IgD-negative memory B cell (primary cell): ENCODE measurements around the gene ZNF771. TPM values are rescaled to one million over a fixed set of nuclear protein-coding genes. Genes with fewer than 3 reads are reported as not detected.

ENCODE experiments used
- H3K27ac Mint-ChIP-seq, 3 donors: one replicate each; pipeline ENCODE4 v1.8.0; 2020 to 2022; ENCODE audit warnings: mild to moderate bottlenecking in 3 of 3, mixed read lengths in 3 of 3, moderate library complexity in 1 of 3
- H3K27me3 Mint-ChIP-seq: one replicate; pipeline ENCODE4 v1.8.0; 2021; ENCODE audit warnings: mixed read lengths
- H3K36me3 Mint-ChIP-seq: one replicate; pipeline ENCODE4 v1.8.0; 2020; ENCODE audit warnings: mild to moderate bottlenecking, mixed read lengths
- H3K4me1 Mint-ChIP-seq, 3 donors: one replicate each; pipeline ENCODE4 v1.8.0; 2020 to 2022; ENCODE audit warnings: mixed read lengths in 3 of 3, mild to moderate bottlenecking in 1 of 3
- H3K4me3 Mint-ChIP-seq, 4 donors: one replicate each; pipeline ENCODE4 v1.8.0; 2020 to 2022; ENCODE audit warnings: mild to moderate bottlenecking in 4 of 4, mixed read lengths in 4 of 4, moderate library complexity in 3 of 4
- H3K9me3 Mint-ChIP-seq, 3 donors: one replicate each; pipeline ENCODE4 v1.8.0; 2020 to 2021; ENCODE audit warnings: mixed read lengths in 3 of 3, mild to moderate bottlenecking in 1 of 3
- polyA plus RNA-seq: library from polyadenylated mRNA; unstranded; fragments of 300-500 nt; fragmentation: Illumina TruSeq; gene quantifications from one replicate; pipeline ENCODE4 v1.2.3, GENCODE V29; 2021

The ZNF771 gene
- polyA plus RNA-seq, 1 donor from 2014 or later = 4.8 TPM

DNA sequence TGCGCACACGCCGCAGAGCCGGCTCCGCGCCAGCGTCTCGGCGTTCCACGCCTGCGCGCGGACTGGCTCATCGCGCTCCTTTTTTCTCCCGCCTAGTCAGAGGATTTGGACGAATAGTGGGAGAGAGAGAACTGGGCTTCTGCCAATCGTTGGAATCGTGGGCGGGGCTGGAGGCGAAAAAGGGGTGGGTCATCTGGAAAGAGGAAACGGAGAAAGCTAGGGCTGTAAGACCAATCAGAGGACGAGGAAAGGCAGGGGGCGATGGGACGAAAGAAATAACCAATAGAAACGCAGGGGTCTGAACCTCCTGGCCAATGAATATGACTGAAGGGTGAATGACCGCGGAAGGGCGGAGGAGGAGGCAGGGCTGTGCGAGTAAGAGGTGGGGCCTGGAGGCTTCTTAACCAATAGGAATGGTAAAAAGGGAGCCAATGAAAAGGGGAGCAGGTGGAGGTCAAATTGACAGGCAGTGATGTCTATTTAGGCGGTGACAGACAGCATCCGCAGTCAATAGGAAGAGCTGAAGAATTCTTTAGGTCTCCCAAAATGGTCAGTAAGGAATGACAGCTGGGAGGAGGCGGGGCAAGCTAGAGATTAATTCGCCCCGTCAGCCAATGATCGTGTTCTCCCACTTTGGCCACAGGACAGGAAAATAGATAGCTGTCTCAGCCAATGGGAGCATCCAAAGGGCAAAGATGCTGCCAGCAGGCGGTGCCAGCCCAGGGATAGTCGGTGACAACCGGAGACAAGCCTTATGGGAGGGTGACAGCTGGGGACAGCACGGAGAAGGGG lies 36.8 kb upstream of the ZNF771 start, which contains the start of gene TBC1D10B:
TSS of gene TBC1D10B (minus strand) at position 39 of the 792 bp plus-strand sequence. CDS start 311 bp downstream, outside the sequence.
- H3K9me3 Mint-ChIP-seq = no peaks in the 10 kb centered on the region
- no peaks in the 10 kb centered on the region for H3K27me3 Mint-ChIP-seq
- peak within 1 kb of the TSS; percentile 57 to 96 (median 78) for H3K27ac Mint-ChIP-seq
- H3K36me3 Mint-ChIP-seq = peaks cover 1% of the 10 kb centered on the region
- H3K4me3 Mint-ChIP-seq = peak within 1 kb of the TSS; percentile 83 to 95 (median 88)
- peaks cover 12 to 41% (median 38%) of the 10 kb centered on the region in 3 donors for H3K4me1 Mint-ChIP-seq

DNA sequence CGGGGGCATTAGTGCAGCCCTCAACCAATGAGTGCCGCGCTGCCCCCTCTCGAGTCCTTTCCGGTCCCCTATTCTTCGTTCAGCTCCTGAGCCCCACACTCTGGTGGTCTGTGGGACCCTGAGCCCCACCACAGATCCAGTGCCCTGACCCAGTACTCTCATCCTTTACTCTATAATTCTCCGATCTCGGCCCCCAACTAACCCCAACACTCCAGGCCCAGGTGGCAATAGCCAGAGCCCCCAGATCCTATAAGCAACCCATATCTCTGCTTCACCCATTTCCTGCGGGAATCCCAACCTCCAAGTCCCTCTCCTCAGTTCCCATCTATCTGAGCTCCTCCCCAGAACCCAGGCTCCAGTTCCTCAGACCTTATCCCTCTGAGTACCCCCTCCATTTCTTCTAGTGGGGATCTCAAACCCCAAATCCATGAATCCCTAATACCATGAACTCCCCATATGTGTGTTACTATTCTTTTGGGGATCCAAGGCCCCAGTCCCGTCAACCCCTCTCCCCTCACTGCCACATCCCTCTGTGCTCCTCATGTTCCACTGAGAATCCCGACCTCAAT lies 36.1 kb upstream of the ZNF771 start:
- Mint-ChIP-seq H3K9me3 (no peaks in the 10 kb centered on the region), H3K4me1 (peaks cover 12 to 39% (median 36%) of the 10 kb centered on the region in 3 donors), H3K27ac (peak overlapping the region; percentile 40 to 96 (median 78)), H3K36me3 (peaks cover 1% of the 10 kb centered on the region), H3K27me3 (no peaks in the 10 kb centered on the region), H3K4me3 (peak overlapping the region; percentile 71 to 91 (median 86))

GRCh38 chr16:30372038-30372712 lies 35.2 kb upstream of the ZNF771 start:
- Mint-ChIP-seq H3K36me3 (no peaks in the 10 kb centered on the region), H3K4me3 (peak overlapping the region in 3 of 4 donors; percentile 42 to 91 (median 71)), H3K27ac (peak overlapping the region; percentile 28 to 86 (median 78)), H3K27me3 (no peaks in the 10 kb centered on the region), H3K9me3 (no peaks in the 10 kb centered on the region), H3K4me1 (peaks cover 12 to 33% (median 30%) of the 10 kb centered on the region in 3 donors)

DNA sequence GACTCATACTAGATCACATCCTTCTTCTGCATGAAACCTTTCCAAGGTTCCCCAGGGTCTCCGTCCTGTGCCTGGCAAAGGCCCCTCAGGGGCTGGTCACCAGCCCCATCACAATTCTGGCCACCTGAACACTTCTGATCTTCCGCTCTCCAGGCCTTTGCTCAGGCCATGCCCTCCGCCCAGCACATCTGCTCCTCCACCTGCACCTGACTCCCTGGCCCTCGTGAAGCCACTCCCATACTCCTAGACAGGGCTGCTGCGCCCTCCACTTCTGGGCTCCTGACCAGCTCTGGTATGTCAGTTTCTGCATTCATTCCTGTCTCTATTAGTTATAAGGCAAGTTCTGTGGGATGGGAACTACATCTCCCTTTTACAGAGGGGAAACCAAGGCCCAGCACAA lies 34.7 kb upstream of the ZNF771 start:
- no peaks in the 10 kb centered on the region for H3K36me3 Mint-ChIP-seq
- H3K27me3 Mint-ChIP-seq = no peaks in the 10 kb centered on the region
- H3K27ac Mint-ChIP-seq = peak overlapping the region in 1 of 3 donors; percentile 28
- no peaks in the 10 kb centered on the region for H3K9me3 Mint-ChIP-seq
- peaks cover 11 to 30% (median 27%) of the 10 kb centered on the region in 3 donors for H3K4me1 Mint-ChIP-seq
- H3K4me3 Mint-ChIP-seq = peak overlapping the region in 3 of 4 donors; percentile 6 to 60 (median 52)

GRCh38 chr16:30374538-30374937 lies 32.9 kb upstream of the ZNF771 start, which contains the start of gene MYL11:
Gene MYL11 (plus strand): TSS chr16:30374802. CDS start chr16:30374858, 56 bp downstream.
- peaks cover 12 to 21% (median 21%) of the 10 kb centered on the region in 3 donors for H3K4me1 Mint-ChIP-seq
- H3K27me3 Mint-ChIP-seq = no peaks in the 10 kb centered on the region
- H3K4me3 Mint-ChIP-seq = peak within 1 kb of the TSS in 1 of 4 donors; percentile 37

GRCh38 chr16:30375864-30376263 lies 31.5 kb upstream of the ZNF771 start:
- H3K27me3 Mint-ChIP-seq = no peaks in the 10 kb centered on the region

More at GRCh38 chr16:30374538-30374937, 32.9 kb upstream of the ZNF771 start, which contains the start of gene MYL11:
- no peaks in the 10 kb centered on the region for H3K9me3 Mint-ChIP-seq
- H3K27ac Mint-ChIP-seq = peak within 1 kb of the TSS in 1 of 3 donors; percentile 23
- no peaks in the 10 kb centered on the region for H3K36me3 Mint-ChIP-seq

DNA sequence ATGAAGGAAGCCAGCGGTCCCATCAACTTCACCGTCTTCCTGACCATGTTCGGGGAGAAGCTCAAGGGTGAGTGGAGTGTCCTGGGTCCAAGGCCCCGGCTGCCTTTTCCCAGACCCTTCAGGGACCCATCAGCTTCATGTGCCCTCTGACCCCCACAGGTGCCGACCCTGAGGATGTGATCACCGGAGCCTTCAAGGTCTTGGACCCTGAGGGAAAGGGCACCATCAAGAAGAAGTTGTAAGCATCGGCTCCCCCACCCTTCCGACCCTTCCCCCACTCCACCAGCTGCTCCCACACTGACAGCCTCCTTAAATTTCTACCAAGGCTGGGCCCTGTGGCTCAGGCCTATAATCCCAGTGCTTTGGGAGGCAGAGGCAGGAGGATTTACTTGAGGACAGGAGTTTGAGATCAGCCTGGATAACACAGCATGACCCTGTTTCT lies 30.9 kb upstream of the ZNF771 start:
- Mint-ChIP-seq H3K36me3 (peaks cover 3% of the 10 kb centered on the region), H3K9me3 (no peaks in the 10 kb centered on the region), H3K4me1 (peaks cover 16 to 27% (median 26%) of the 10 kb centered on the region in 3 donors), H3K27me3 (no peaks in the 10 kb centered on the region), H3K27ac (peak overlapping the region in 1 of 3 donors; percentile 99), H3K4me3 (peak overlapping the region in 1 of 4 donors; percentile 96)

More at GRCh38 chr16:30375864-30376263, 31.5 kb upstream of the ZNF771 start:
- Mint-ChIP-seq H3K36me3 (peaks cover 3% of the 10 kb centered on the region), H3K4me1 (peaks cover 17 to 29% (median 28%) of the 10 kb centered on the region in 3 donors), H3K9me3 (no peaks in the 10 kb centered on the region), H3K4me3 (no peak overlapping the region), H3K27ac (peak overlapping the region in 2 of 3 donors; percentile 7 to 23)

GRCh38 chr16:30377050-30377811 lies 30.2 kb upstream of the ZNF771 start:
- H3K9me3 Mint-ChIP-seq = no peaks in the 10 kb centered on the region
- H3K27ac Mint-ChIP-seq = peak overlapping the region; percentile 99 to 100 (median 100)
- peaks cover 17 to 26% (median 23%) of the 10 kb centered on the region in 3 donors for H3K4me1 Mint-ChIP-seq
- H3K27me3 Mint-ChIP-seq = no peaks in the 10 kb centered on the region
- peak overlapping the region; percentile 96 to 99 (median 97) for H3K4me3 Mint-ChIP-seq
- H3K36me3 Mint-ChIP-seq = peaks cover 3% of the 10 kb centered on the region

GRCh38 chr16:30377812-30378235 lies 29.6 kb upstream of the ZNF771 start:
- peaks cover 23 to 30% (median 26%) of the 10 kb centered on the region in 3 donors for H3K4me1 Mint-ChIP-seq
- peak overlapping the region; percentile 99 to 100 (median 100) for H3K27ac Mint-ChIP-seq
- peak overlapping the region; percentile 96 to 99 (median 97) for H3K4me3 Mint-ChIP-seq

DNA sequence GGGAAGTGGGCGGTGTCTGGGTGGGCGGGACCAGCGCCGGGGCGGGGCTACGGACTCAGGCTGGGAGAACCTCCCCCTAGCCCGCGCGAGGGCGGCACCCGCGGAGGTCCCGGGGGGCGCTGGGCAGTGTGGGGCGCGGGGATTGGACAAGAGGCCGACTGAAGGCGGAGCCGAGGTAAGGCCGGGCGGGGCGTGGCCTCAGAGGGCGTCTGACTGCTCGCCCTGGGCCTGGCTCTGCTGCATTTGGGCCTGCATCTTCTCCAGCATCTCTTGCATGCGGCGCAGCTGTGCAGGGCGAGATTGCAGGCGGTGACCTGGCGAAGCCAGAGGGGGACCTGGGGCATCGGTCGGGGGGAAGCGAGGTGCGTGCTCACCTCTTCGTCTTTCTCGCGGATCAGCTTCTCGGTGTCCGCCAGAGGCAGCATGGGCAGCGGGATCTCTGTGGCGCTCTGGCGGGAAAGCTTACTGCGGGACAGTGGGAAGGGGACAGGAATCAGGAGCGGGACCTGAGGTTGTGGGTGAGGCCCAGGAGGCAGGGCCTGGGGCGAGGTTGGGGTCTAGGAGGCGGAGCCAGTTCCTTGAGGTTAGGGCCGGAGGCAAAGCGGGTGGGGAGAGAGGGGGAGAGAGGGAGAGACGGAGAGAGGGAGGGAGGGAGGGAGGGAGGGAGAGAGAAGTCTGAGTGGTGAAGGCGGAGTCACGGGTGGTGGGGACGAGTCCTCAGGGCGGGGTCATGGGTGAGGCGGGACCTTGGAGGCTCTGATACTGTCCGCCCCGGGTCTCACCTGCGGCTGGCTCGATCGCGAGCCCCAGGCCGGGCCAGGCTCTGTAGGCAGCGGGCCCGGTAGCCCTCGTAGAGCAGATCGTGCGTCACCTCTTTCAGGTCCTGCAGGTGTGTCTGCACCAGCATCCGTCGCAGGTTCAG lies 28.9 kb upstream of the ZNF771 start:
- peaks cover 3% of the 10 kb centered on the region for H3K36me3 Mint-ChIP-seq
- no peaks in the 10 kb centered on the region for H3K27me3 Mint-ChIP-seq
- H3K4me1 Mint-ChIP-seq = peaks cover 23 to 30% (median 26%) of the 10 kb centered on the region in 3 donors
- H3K9me3 Mint-ChIP-seq = no peaks in the 10 kb centered on the region
- peak overlapping the region; percentile 99 to 100 (median 100) for H3K27ac Mint-ChIP-seq
- H3K4me3 Mint-ChIP-seq = peak overlapping the region; percentile 96 to 99 (median 97)

More at GRCh38 chr16:30377812-30378235, 29.6 kb upstream of the ZNF771 start:
- Mint-ChIP-seq H3K9me3 (no peaks in the 10 kb centered on the region), H3K36me3 (peaks cover 3% of the 10 kb centered on the region), H3K27me3 (no peaks in the 10 kb centered on the region)

GRCh38 chr16:30379158-30379783 lies 28.1 kb upstream of the ZNF771 start:
- Mint-ChIP-seq H3K27me3 (no peaks in the 10 kb centered on the region), H3K4me1 (peaks cover 23 to 33% (median 26%) of the 10 kb centered on the region in 3 donors), H3K27ac (peak overlapping the region; percentile 99 to 100 (median 100)), H3K36me3 (peaks cover 3% of the 10 kb centered on the region), H3K9me3 (no peaks in the 10 kb centered on the region), H3K4me3 (peak overlapping the region; percentile 96 to 99 (median 97))

DNA sequence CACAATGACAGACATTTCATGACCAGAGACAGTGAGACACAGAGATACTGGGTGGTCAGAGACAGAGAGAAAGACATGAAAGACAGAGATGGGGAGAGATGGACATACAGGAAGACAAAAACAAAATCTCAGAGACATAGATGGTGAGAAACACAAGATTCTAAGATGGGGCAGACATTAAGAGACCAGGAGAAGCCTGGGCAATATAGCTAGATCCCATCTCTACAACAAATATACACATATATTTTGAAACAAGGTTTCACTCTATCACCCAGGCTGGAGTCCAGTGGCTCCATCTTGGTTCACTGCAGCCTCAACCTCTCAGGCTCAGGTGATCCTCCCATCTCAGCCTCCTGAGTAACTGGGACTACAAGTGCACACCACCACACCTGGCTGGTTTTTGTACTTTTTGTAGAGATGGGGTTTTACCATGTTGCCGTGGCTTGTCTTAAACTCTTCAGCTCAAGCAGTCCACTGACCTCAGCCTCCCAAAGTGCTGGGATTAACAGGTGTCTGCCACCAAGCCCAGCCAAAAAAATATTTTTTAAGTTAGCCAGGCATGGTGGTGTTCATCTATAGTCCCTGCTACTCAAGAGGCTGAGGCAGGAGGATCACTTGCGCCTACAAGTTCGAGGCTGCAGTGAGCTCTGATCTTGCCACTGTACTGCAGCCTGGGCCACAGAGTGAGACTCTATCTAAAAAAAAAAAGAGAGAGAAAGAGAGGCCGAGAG lies 27.2 kb upstream of the ZNF771 start:
- Mint-ChIP-seq H3K27ac (peak overlapping the region; percentile 74 to 100 (median 90)), H3K4me1 (peaks cover 23 to 33% (median 26%) of the 10 kb centered on the region in 3 donors), H3K27me3 (no peaks in the 10 kb centered on the region), H3K36me3 (peaks cover 3% of the 10 kb centered on the region), H3K4me3 (peak overlapping the region; percentile 48 to 99 (median 90)), H3K9me3 (no peaks in the 10 kb centered on the region)
